22Rv1 (cell line): ENCODE data around the gene KAT2A.

Experiments
- ZFX ChIP-seq: fragments of 450-650 bp; IDR thresholded peaks from 2 replicates; pipeline ENCODE4 v1.6.1; 2017; ENCODE audit warnings: antibody characterized with exemption, borderline replicate concordance
- TF ChIP-seq, protein P1 (sequence below): fragments of 450-650 bp; IDR thresholded peaks from 2 replicates; pipeline ENCODE4 v1.5.1; 2017; ENCODE audit warnings: mild to moderate bottlenecking

- TF ChIP-seq, protein P1, sequence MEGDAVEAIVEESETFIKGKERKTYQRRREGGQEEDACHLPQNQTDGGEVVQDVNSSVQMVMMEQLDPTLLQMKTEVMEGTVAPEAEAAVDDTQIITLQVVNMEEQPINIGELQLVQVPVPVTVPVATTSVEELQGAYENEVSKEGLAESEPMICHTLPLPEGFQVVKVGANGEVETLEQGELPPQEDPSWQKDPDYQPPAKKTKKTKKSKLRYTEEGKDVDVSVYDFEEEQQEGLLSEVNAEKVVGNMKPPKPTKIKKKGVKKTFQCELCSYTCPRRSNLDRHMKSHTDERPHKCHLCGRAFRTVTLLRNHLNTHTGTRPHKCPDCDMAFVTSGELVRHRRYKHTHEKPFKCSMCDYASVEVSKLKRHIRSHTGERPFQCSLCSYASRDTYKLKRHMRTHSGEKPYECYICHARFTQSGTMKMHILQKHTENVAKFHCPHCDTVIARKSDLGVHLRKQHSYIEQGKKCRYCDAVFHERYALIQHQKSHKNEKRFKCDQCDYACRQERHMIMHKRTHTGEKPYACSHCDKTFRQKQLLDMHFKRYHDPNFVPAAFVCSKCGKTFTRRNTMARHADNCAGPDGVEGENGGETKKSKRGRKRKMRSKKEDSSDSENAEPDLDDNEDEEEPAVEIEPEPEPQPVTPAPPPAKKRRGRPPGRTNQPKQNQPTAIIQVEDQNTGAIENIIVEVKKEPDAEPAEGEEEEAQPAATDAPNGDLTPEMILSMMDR = peak; percentile 92
- no peak for TF ChIP-seq ZFX
These were observed 53.6 kb downstream of the KAT2A start for GRCh38 chr17:42067371-42068091.
